Loucy (cell line): ENCODE measurements around the gene UVRAG.

Source experiments
- H2AFZ ChIP-seq: fragments of 200-600 bp; sonication (generic); 2 replicates; pipeline ENCODE4 v1.6.0; 2016; ENCODE audit warnings: antibody characterized with exemption, mild to moderate bottlenecking, low read length, moderate library complexity
- H3F3A ChIP-seq: fragments of 200-600 bp; 2 replicates; pipeline ENCODE4 v1.6.0; 2016; ENCODE audit warnings: antibody characterized with exemption, low read depth, mild to moderate bottlenecking
- H3K27me3 ChIP-seq: fragments of 200-600 bp; sonication (generic); 2 replicates; pipeline ENCODE4 v1.6.1; 2014; ENCODE audit warnings: low read length, mild to moderate bottlenecking; ENCODE audit not compliant: insufficient read depth, poor library complexity, severe bottlenecking
- H3K36me3 ChIP-seq: fragments of 200-600 bp; sonication (generic); 2 replicates; pipeline ENCODE4 v1.6.1; 2016; ENCODE audit warnings: low read length; ENCODE audit not compliant: insufficient read depth
- H3K4me1 ChIP-seq: fragments of 200-600 bp; sonication (generic); 2 replicates; pipeline ENCODE4 v1.5.1; 2014; ENCODE audit warnings: low read length, mild to moderate bottlenecking; ENCODE audit not compliant: insufficient read depth, poor library complexity, severe bottlenecking
- H3K4me2 ChIP-seq: fragments of 200-600 bp; sonication (generic); 2 replicates; pipeline ENCODE4 v1.6.0; 2014; ENCODE audit warnings: antibody characterized with exemption, low read length, low read depth, mild to moderate bottlenecking; ENCODE audit not compliant: poor library complexity, severe bottlenecking
- H3K4me3 ChIP-seq: fragments of 200-600 bp; sonication (generic); 2 replicates; pipeline ENCODE4 v1.5.1; 2014; ENCODE audit warnings: low read length, mild to moderate bottlenecking, mixed read lengths; ENCODE audit not compliant: poor library complexity, severe bottlenecking
- H3K79me2 ChIP-seq: fragments of 200-600 bp; sonication (generic); 2 replicates; pipeline ENCODE4 v1.6.1; 2014; ENCODE audit warnings: low read length; ENCODE audit not compliant: insufficient read depth
- H3K9ac ChIP-seq: fragments of 200-600 bp; sonication (generic); 2 replicates; pipeline ENCODE4 v1.6.0; 2014; ENCODE audit warnings: mild to moderate bottlenecking, low read depth, low read length, moderate library complexity; ENCODE audit not compliant: poor library complexity, severe bottlenecking
- H3K9me2 ChIP-seq: fragments of 200-600 bp; sonication (generic); replicated peaks from 2 replicates; pipeline ENCODE4 v1.6.1; 2016; ENCODE audit warnings: low read depth, low read length, mixed read lengths
- H3K9me3 ChIP-seq: fragments of 200-600 bp; sonication (generic); 2 replicates; pipeline ENCODE4 v1.6.1; 2014; ENCODE audit warnings: mild to moderate bottlenecking, antibody characterized with exemption, low read length, low read depth; ENCODE audit not compliant: insufficient read depth
- H4K20me1 ChIP-seq: fragments of 200-600 bp; sonication (generic); 2 replicates; pipeline ENCODE4 v1.6.0; 2014; ENCODE audit warnings: antibody characterized with exemption, low read length, mild to moderate bottlenecking; ENCODE audit not compliant: insufficient read depth, poor library complexity, severe bottlenecking
- CTCF ChIP-seq: fragments of 200-600 bp; sonication (generic); conservative IDR thresholded peaks from 2 replicates; pipeline ENCODE4 v1.5.1; 2014; ENCODE audit warnings: mild to moderate bottlenecking, antibody characterized with exemption, low read length
- EZH2phosphoT487 ChIP-seq: fragments of 200-600 bp; IDR thresholded peaks from 2 replicates; pipeline ENCODE4 v1.6.1; 2018; ENCODE audit warnings: antibody characterized with exemption, mild to moderate bottlenecking, moderate library complexity, borderline replicate concordance

UVRAG gene

GRCh38 chr11:76096552-76096951 lies 281.5 kb downstream of the UVRAG start:
- no peaks in the 10 kb centered on the region for H3K27me3 ChIP-seq
- H3K4me1 ChIP-seq, result no peaks in the 10 kb centered on the region
- H2AFZ ChIP-seq, result no peak overlapping the region
- H4K20me1 ChIP-seq, result no peaks in the 10 kb centered on the region
- no peak overlapping the region for H3K4me2 ChIP-seq
- H3K4me3 ChIP-seq, result no peak overlapping the region
- no peaks in the 10 kb centered on the region for H3K9me2 ChIP-seq
- no peaks in the 10 kb centered on the region for H3F3A ChIP-seq
- TF ChIP-seq EZH2phosphoT487 (no peak), CTCF (no peak)
- no peak overlapping the region for H3K9ac ChIP-seq
- no peaks in the 10 kb centered on the region for H3K9me3 ChIP-seq
- no peaks in the 10 kb centered on the region for H3K36me3 ChIP-seq
- no peaks in the 10 kb centered on the region for H3K79me2 ChIP-seq

GRCh38 chr11:76102802-76103201 lies 287.8 kb downstream of the UVRAG start:
- H3K9me2 ChIP-seq, result no peaks in the 10 kb centered on the region
- no peak overlapping the region for H3K4me3 ChIP-seq
- TF ChIP-seq EZH2phosphoT487, result no peak
- no peak for TF ChIP-seq CTCF
- H3K4me1 ChIP-seq, result no peaks in the 10 kb centered on the region
- no peak overlapping the region for H3K9ac ChIP-seq
- H3K79me2 ChIP-seq, result no peaks in the 10 kb centered on the region
- no peak overlapping the region for H2AFZ ChIP-seq
- no peaks in the 10 kb centered on the region for H3K9me3 ChIP-seq
- no peaks in the 10 kb centered on the region for H4K20me1 ChIP-seq
- no peaks in the 10 kb centered on the region for H3K36me3 ChIP-seq
- no peak overlapping the region for H3K4me2 ChIP-seq
- no peaks in the 10 kb centered on the region for H3K27me3 ChIP-seq
- H3F3A ChIP-seq, result no peaks in the 10 kb centered on the region

- no peaks in the 10 kb centered on the region for H4K20me1 ChIP-seq
- no peak overlapping the region for H3K4me2 ChIP-seq
- TF ChIP-seq EZH2phosphoT487 (no peak), CTCF (no peak)
- H2AFZ ChIP-seq, result no peak overlapping the region
- H3K9me2 ChIP-seq, result no peaks in the 10 kb centered on the region
- no peaks in the 10 kb centered on the region for H3K79me2 ChIP-seq
- H3K9ac ChIP-seq, result no peak overlapping the region
- H3K9me3 ChIP-seq, result no peaks in the 10 kb centered on the region
- H3K4me1 ChIP-seq, result no peaks in the 10 kb centered on the region
- H3K36me3 ChIP-seq, result no peaks in the 10 kb centered on the region
- H3F3A ChIP-seq, result no peaks in the 10 kb centered on the region
- H3K27me3 ChIP-seq, result no peaks in the 10 kb centered on the region
- H3K4me3 ChIP-seq, result no peak overlapping the region
Measured at GRCh38 chr11:76103460-76103859, 288.4 kb downstream of the UVRAG start.
